Stimulated activated naive CD8-positive, alpha-beta T cell treated with anti-CD3 and anti-CD28 coated beads, Interleukin-15, Interleukin-2, amounts not matched to agents 100 ng/mL and 50 ng/mL, for 24 hours (primary cell): ENCODE results near the gene BAIAP2.

Experiments used
- H3K27ac Mint-ChIP-seq: one replicate; pipeline ENCODE4 v1.8.0; 2021; ENCODE audit warnings: mild to moderate bottlenecking, mixed read lengths
- H3K27me3 Mint-ChIP-seq: one replicate; pipeline ENCODE4 v1.8.0; 2021; ENCODE audit warnings: mixed read lengths
- H3K36me3 Mint-ChIP-seq: one replicate; pipeline ENCODE4 v1.8.0; 2021; ENCODE audit warnings: low read depth, mixed read lengths
- H3K4me1 Mint-ChIP-seq: one replicate; pipeline ENCODE4 v1.8.0; 2021; ENCODE audit warnings: low read depth, mixed read lengths
- H3K4me3 Mint-ChIP-seq: one replicate; pipeline ENCODE4 v1.8.0; 2021; ENCODE audit warnings: mild to moderate bottlenecking, mixed read lengths
- H3K9me3 Mint-ChIP-seq: one replicate; pipeline ENCODE4 v1.8.0; 2021; ENCODE audit warnings: mixed read lengths

The BAIAP2 gene

GRCh38 chr17:81084680-81085419 is 49.9 kb downstream of the BAIAP2 start:
- Mint-ChIP-seq H3K36me3 (no peaks in the 10 kb centered on the region), H3K9me3 (no peaks in the 10 kb centered on the region), H3K4me3 (no peak overlapping the region), H3K27me3 (no peaks in the 10 kb centered on the region), H3K4me1 (no peaks in the 10 kb centered on the region), H3K27ac (no peak overlapping the region)

DNA sequence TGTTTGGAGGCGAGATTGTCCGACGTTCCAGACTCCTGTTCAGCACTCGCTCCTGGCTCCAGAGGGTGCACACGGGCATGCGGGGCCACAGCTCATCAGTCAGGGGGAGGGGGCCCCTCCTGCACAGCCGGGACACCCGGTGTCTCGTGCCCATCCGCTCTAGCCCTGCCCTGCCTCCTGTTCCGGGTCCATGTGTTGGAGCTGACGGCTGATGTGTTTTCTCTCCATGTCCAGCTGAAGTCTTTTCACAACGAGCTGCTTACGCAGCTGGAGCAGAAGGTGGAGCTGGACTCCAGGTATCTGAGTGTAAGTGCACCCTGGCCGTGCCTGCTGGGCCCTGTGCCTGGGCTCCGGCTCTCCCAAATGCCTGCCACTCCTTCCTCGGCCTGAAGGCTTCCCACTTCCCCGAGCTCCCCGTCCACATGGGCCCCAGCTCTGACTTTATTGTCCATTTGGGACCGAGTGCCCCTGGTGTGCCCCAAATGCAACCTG is 50.5 kb downstream of the BAIAP2 start:
- Mint-ChIP-seq H3K9me3 (no peaks in the 10 kb centered on the region), H3K4me1 (no peaks in the 10 kb centered on the region), H3K27me3 (no peaks in the 10 kb centered on the region), H3K36me3 (no peaks in the 10 kb centered on the region), H3K27ac (no peak overlapping the region), H3K4me3 (no peak overlapping the region)

GRCh38 chr17:81086789-81087551 is 52.0 kb downstream of the BAIAP2 start:
- no peak overlapping the region for H3K27ac Mint-ChIP-seq
- no peaks in the 10 kb centered on the region for H3K9me3 Mint-ChIP-seq
- no peaks in the 10 kb centered on the region for H3K4me1 Mint-ChIP-seq
- H3K4me3 Mint-ChIP-seq = no peak overlapping the region
- no peaks in the 10 kb centered on the region for H3K27me3 Mint-ChIP-seq
- H3K36me3 Mint-ChIP-seq = no peaks in the 10 kb centered on the region

- no peaks in the 10 kb centered on the region for H3K36me3 Mint-ChIP-seq
These were observed 55.6 kb downstream of the BAIAP2 start for GRCh38 chr17:81090361-81091136.

GRCh38 chr17:81091154-81091553 is 56.2 kb downstream of the BAIAP2 start:
- H3K9me3 Mint-ChIP-seq = no peaks in the 10 kb centered on the region
- H3K4me3 Mint-ChIP-seq = no peak overlapping the region
- no peaks in the 10 kb centered on the region for H3K36me3 Mint-ChIP-seq
- H3K27ac Mint-ChIP-seq = no peak overlapping the region
- H3K4me1 Mint-ChIP-seq = peaks cover 23% of the 10 kb centered on the region
- H3K27me3 Mint-ChIP-seq = no peaks in the 10 kb centered on the region

More at GRCh38 chr17:81090361-81091136, 55.6 kb downstream of the BAIAP2 start:
- no peaks in the 10 kb centered on the region for H3K27me3 Mint-ChIP-seq
- peaks cover 17% of the 10 kb centered on the region for H3K4me1 Mint-ChIP-seq
- H3K27ac Mint-ChIP-seq = no peak overlapping the region
- H3K9me3 Mint-ChIP-seq = no peaks in the 10 kb centered on the region
- no peak overlapping the region for H3K4me3 Mint-ChIP-seq

DNA sequence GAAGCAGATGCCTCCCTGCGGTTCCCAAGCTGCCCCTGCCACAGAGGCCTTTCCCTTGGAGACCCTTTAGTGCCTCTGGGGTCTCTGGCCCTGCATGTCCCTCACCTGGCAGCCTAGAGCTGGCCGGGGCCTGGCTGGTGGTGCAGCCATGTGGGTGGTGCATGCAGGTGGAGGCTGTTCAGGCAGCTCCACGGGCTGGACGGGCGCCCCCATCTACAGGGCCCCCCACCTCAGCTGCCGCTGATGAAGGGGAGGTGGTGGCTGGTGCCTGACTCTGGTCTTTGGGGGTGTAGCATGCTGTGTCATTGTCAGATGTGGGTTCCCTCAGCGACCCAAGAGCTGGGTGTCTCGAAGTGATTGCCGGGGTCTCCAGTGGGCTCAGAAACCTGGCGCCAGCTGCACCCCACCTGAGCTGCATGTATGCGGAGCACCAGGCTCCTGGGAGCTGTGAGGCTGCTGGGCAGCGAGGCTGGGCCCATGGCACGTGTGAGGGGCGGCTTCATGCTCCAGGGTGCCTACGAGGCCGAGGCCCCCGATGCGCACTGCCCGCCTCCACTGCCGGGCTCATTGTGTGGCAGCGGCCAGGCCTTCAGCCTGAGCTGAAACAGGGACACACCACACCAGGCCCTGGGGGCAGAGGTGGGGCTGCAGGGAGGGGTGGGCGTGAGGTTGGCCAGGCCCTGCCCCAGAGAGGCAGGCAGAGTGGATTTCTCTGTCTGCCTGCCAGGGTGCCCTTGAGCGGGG is 57.0 kb downstream of the BAIAP2 start:
- H3K4me3 Mint-ChIP-seq = no peak overlapping the region
- no peaks in the 10 kb centered on the region for H3K9me3 Mint-ChIP-seq
- no peaks in the 10 kb centered on the region for H3K27me3 Mint-ChIP-seq
- H3K36me3 Mint-ChIP-seq = no peaks in the 10 kb centered on the region
- H3K4me1 Mint-ChIP-seq = peaks cover 30% of the 10 kb centered on the region
- no peak overlapping the region for H3K27ac Mint-ChIP-seq

DNA sequence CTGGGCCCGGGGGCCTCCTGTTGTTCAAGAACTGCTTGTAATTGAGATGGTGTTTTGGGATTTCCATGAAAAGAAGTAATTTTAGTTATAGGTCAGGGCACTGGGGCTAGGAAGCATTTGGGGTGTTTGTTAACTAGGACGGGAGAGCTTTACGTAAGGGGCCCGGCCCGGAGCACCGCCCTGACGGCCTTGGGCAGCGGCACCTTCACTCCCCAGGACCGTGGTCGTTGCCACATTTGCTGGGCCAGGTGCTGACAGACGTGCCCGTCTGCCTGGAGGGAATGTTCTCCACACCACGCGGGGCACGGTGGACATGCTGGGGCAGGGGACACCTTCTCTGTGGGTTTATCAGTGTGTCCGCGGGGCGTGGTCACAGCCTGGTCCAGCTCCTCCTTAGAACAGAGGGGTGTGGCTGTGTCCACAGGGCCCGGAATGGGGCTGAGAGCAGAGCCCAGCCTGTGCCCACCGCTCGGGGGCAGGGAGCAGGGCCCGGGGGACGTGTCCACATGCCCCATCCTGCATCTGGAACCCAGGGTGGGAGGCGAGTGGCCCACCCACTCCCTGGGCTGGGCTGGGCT is 57.7 kb downstream of the BAIAP2 start:
- Mint-ChIP-seq H3K27me3 (no peaks in the 10 kb centered on the region), H3K36me3 (no peaks in the 10 kb centered on the region), H3K27ac (no peak overlapping the region), H3K4me1 (peaks cover 36% of the 10 kb centered on the region), H3K9me3 (no peaks in the 10 kb centered on the region), H3K4me3 (no peak overlapping the region)

DNA sequence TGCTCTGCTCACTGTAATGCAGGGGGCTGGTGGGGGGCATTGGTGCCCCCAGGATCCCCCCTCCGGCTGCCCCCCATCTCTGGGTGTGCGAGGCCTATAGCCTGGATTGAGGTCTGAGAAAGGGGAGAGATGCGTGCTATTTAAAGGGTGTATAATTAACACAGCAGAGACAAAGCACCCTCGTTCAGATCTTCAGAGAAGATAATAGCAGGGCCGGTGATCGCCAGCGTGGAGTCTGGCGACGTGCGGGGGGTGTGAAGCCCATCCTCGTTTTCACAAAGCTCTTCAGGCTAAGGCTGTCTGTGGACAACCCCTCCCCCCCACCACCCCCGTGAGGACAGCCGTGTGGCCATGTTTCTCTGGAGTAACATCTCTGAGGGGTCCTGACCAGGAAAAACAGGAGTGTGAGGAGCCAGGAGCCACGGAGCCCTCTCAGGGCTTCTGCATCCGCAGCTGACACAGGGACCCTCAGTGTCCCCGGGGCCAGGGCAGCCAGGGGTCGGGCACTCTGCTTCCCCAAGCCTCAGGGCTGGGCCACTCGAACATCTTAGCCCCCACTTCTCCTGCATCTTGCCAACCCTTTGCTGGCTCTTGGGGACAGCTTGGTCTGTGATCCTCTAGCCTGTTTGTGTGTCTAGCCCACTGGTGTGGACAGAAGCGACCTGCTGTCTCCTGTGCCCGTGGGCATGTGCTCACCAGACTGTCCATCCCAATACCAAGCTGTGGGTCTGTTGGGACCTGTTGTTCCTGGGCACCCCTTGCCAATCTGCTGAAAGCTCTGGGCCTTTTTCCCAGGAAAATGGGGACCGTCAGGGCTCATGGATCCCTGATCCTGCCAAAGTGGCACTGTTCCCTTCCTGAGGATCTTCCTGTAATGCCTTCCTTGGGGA is 58.9 kb downstream of the BAIAP2 start:
- H3K4me1 Mint-ChIP-seq = peaks cover 45% of the 10 kb centered on the region

DNA sequence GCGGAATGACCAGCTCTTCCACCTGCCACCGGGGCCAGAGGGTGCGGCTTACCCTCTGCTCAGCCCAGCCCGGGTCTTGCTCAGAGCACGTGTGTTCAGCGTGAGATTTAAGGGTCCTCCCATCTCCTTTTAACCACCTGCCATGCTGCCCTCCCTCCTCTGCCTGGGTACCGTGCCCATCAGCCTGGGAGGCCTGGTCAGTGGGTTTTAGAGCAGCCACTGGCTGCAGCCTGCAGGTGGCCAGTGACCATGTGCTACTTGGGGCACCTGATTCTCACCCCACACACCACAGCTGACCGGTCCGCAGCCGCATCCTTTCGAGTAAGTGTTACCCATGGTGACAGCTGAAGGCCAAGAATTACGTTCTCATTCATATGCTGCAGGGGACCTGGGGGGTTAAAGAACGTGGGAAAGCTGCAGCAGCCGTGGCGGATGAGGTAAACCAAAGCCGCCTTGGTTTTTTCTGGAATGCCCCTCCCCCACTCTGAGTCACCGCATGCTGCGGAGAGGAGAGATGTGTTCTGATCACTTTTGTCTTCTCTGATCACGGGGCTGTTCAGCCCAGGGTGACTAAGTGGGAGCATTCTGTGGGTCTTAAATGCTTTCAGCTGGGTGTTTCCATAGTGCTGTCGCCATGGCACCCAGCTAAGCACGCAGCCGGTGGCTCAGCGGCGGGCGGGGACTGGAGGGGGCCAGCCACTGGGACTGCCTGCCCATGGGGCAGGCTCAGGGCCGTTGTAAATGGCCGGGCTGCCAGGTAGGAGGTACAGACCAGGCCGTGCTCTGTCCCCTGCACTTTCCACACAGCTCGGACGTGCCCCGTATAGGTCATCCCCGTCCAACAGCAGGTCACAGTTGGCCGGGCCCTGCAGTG is 59.8 kb downstream of the BAIAP2 start:
- peaks cover 45% of the 10 kb centered on the region for H3K4me1 Mint-ChIP-seq
- no peaks in the 10 kb centered on the region for H3K36me3 Mint-ChIP-seq
- H3K9me3 Mint-ChIP-seq = no peaks in the 10 kb centered on the region
- H3K27me3 Mint-ChIP-seq = no peaks in the 10 kb centered on the region
- H3K4me3 Mint-ChIP-seq = peak overlapping the region; percentile 32
- peak overlapping the region; percentile 79 for H3K27ac Mint-ChIP-seq

More for the DNA sequence above, 58.9 kb downstream of the BAIAP2 start:
- Mint-ChIP-seq H3K4me3 (no peak overlapping the region), H3K27me3 (no peaks in the 10 kb centered on the region), H3K9me3 (no peaks in the 10 kb centered on the region), H3K27ac (peak overlapping the region; percentile 72), H3K36me3 (no peaks in the 10 kb centered on the region)

DNA sequence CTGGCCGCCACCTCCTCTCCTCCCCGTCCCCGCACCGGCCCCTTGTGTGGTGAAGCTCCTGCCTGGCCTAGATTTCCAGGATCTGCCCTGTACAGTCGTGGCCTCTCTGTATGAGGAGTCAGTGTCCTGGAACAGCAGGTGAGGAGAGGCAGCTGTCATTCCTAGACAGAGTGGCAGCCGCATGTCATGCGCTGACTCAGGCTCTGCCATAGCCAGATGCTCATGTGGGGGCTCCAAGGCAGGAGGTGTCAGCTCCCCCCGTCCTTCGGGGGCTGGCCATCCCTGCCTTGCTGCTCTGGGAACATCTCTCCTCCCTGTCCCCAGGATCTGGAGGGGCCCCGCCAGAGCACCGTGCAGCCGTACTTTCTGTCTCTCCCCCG is 60.4 kb downstream of the BAIAP2 start:
- Mint-ChIP-seq H3K4me1 (peaks cover 45% of the 10 kb centered on the region), H3K36me3 (no peaks in the 10 kb centered on the region), H3K9me3 (no peaks in the 10 kb centered on the region), H3K27me3 (no peaks in the 10 kb centered on the region), H3K4me3 (peak overlapping the region; percentile 30), H3K27ac (peak overlapping the region; percentile 58)

- Mint-ChIP-seq H3K27me3 (no peaks in the 10 kb centered on the region), H3K36me3 (no peaks in the 10 kb centered on the region), H3K9me3 (no peaks in the 10 kb centered on the region), H3K4me3 (no peak overlapping the region), H3K4me1 (peaks cover 45% of the 10 kb centered on the region), H3K27ac (peak overlapping the region; percentile 67)
These were observed 61.8 kb downstream of the BAIAP2 start for GRCh38 chr17:81096741-81097133.

DNA sequence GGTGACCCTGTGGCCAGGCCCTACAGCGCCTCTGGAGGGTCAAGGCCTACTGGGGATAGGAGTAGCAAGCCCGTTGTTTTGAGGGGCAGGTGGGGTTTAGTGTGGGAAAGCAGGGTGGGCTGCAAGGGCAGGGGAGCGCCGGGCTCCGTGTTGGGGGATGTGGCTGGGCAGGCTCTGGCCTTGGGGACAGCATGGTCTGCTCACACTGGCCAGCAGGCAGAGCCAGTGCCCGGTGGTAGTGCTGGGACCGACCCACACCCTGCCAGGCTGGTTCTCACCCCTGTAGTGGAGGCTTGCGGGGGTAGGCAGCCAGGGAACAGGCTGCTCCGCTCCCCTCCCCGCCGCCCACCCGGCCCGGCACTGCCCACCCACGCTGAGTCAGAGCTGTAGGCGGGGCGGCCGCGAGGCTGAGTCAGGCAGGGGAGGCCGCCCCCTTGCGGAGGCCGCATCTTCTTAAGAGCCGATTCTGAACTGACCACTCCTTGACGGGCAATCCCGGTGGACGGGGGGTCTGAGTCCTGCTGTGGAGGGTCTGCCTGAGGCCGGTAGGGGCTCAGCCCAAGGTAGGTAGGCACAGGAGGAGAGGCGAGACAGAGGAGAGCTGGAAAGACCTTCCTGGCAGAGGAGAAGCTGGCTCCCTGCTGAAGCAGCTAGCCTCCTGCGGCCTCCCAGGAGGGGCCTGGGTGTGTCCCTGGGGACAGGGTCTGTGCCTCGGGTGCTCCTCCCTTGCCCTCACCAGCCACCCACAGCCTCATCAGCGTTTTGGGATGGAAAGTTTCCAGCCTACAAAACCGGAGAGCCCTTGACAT is 62.4 kb downstream of the BAIAP2 start:
- Mint-ChIP-seq H3K4me3 (no peak overlapping the region), H3K9me3 (no peaks in the 10 kb centered on the region), H3K36me3 (no peaks in the 10 kb centered on the region), H3K27me3 (no peaks in the 10 kb centered on the region), H3K27ac (no peak overlapping the region), H3K4me1 (peaks cover 45% of the 10 kb centered on the region)
